NCI-H460 (cell line): ENCODE measurements around the gene DAB2IP. TPM values are rescaled to one million over a fixed set of nuclear protein-coding genes. Genes with fewer than 3 reads are reported as not detected.

Experiments
- DNase-seq: peaks from one replicate; pipeline ENCODE4 v3.0.0-alpha.2; 2016; ENCODE audit warnings: low read depth; ENCODE audit errors: extremely low read depth
- total RNA-seq: library from RNA; depleted of rRNA; stranded (reverse); fragments of >200 nt; shearing (Covaris generic); gene quantifications from 2 replicates; pipeline ENCODE4 v1.2.3, GENCODE V29; 2014

The DAB2IP gene
- total RNA-seq, 1 experiment from 2014 or later: 3.8 TPM

DNA sequence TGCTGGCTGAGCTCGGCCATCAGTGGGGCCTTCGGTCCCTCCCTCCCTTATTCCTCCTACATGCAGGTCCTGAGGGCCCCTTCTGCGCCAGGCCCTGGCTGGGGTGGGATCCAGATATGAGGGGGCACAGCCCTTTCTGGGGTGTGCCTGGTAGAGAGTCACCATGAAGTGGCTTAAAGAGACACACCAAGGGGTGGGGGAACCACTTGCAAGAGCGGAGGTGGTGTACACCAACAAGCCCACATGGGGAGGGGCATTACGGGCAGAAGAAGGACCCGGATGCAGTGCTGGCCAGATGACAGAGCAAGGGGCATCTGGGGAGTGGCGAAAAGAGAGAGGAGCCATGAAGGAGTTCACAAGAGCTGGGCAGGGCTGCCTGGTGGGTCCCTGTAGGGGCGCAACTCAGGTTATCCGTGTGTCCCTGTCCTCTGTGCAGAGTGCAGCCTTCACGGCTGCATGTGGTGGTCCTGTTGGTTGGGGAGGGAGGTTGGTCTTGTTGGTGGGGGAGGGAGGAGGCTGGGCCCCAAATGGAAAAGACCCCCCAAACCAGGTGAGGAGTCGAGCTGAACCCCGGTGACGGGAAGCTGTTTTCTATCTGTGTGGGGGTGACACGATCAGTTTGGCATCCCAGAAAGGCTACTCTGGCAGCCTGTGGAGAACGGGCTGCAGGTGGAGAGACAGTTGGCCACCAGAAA lies 158.1 kb downstream of the DAB2IP start:
- DNase-seq: no peak

DNA sequence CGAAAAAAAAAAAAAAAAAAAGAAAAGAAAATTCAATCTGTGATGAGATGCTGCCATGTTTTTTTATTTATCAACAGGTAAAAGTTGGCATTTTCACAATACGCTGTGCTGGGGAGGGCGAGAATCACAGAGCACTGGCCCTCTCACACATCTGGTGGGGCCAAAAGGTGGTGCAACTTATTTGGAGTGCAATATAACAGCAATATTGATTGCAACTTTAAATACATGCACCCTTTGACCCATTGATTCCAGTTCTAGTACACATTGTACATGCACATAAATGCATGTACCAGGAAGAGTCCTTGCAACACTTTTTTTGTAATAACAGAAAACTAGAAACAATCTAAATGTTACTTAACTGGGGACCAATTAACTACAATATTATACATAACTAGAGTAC lies 159.1 kb downstream of the DAB2IP start:
- no peak for DNase-seq

DNA sequence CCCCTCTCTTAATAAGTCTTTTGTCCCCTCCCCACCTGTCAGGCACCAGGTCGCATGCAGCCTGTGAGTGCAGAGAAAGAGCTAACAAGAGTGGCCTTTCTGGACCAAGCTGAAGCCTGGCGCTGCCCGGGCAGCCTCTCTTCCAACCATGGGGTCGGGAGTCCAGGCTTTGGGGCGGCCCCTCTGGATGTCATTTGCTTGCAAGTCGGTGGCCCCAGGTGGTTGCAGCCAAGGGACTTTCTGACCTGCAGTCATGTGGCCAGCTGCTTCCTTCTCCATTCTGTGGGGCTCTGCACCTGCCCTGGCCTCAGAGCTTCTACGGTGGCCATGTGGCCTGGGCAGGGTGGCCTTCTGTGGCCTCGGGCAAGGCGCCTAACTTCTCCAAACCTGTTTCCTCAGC lies 159.7 kb downstream of the DAB2IP start:
- DNase-seq: no peak

DNA sequence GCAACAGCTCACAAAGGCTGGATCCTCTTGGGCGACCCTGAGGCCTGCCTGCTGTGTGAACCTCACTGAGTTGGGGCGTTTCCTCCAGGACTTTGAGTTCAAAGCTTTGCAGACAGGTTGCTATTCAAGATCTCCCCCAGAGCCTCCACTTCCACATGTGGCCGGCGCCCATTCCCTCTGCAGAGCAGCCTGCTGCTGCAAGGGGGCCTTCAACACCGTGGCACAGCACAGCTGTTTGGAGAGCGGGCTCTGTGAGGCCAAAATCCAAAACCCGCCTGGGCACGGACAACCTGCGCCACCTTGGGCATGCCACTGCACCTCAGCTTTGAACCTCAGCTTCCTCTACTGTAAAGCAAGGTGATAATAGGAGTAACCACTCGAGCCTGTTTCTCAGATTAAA lies 160.3 kb downstream of the DAB2IP start:
- no peak for DNase-seq

DNA sequence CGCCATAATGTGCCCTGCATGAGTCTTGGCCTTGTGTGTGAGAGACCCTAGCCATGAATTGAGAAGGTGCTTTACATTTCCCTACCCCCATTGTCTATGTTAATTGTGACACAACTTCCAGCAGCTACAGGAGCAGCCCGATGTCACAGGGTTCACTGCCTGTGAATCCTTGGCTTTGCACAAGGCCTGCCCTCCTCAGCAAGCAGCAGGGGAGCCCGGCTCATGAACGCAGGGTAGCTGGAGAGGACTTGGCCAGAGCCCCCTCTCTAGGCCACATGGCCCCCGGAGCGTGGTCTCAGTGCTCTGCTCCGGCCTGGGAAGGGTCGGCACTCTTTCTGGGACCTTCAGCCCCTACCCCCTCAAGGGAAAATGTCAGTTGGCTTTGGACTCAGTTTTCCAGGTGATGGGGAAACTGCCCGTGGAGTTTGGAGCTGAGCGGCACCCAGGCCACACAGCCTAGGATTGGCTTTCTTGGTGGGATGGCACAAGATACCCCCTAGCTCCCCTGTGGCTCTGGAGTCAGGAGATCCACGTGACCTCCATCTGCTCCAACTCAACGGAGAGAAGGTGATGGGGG lies 160.8 kb downstream of the DAB2IP start:
- no peak for DNase-seq

DNA sequence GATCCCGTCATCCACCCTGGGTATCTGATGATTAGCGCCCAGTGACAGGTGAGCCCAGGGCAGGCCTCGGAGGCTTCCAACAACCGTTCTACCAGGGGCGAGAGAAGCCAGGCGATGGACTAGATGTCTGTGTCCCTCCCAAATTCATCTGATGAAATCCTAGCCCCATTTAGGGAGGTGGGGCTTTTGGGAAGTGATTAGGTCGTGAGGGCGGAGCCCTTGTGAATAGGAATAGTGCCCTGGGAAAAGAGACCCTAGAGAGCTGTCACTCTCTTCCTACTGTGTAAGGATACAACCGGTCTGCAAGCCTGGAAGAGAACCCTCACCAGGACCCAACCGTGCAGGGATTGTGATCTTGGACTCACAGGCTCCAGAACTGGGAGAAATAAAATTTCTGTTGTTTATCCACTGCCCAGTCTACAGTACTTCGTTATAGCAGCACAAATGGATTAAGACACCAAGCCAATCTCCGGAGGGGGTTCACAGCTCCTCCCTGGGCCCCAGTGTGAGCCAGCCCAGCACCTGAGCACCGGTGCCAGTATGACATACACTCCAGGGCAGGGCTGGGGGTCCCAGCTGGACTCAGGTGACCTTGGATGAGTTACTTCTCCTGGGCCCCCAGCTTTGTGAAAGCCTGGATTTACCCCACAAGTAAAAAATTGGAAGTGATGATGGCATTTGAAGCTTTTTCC lies 162.2 kb downstream of the DAB2IP start:
- no peak for DNase-seq

DNA sequence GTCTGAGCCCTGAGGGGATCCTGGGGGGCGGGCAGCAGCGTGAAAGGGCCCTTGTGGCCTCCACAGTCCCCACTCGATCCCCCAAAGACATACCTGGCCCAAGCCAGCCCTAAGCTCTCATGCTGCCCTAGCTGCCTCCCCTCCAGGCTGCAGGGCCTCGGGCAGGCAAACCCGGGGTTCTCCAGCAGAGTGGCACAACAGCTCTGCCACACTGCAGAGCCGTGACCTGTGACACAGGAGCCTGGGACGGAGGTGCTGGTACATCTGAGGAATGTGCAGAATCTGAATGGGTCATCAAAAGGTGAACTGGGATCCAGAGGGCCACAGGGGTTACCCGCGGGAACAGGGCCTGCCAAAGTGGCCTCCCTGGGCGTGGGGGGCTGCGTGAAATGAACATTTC lies 163.2 kb downstream of the DAB2IP start:
- no peak for DNase-seq

DNA sequence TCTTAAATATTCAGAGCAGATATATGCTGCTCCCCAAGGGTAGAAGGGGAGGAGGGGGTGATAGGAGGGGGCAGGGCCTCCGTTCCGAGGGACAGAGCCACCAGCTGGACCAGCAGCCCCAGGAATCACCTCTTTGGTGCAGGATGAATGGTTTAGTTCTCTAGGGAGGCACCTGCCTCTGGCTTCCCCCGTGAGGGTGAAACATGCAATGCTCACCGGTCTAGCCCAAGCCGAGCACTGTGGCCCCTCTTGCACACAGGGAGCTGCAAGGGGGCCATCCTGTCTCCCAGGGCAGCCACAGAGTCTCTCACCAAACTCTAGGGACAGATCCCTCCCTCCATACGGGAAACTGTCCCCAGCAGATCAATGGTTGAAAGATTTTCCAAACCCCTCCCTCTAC lies 163.7 kb downstream of the DAB2IP start:
- no peak for DNase-seq

DNA sequence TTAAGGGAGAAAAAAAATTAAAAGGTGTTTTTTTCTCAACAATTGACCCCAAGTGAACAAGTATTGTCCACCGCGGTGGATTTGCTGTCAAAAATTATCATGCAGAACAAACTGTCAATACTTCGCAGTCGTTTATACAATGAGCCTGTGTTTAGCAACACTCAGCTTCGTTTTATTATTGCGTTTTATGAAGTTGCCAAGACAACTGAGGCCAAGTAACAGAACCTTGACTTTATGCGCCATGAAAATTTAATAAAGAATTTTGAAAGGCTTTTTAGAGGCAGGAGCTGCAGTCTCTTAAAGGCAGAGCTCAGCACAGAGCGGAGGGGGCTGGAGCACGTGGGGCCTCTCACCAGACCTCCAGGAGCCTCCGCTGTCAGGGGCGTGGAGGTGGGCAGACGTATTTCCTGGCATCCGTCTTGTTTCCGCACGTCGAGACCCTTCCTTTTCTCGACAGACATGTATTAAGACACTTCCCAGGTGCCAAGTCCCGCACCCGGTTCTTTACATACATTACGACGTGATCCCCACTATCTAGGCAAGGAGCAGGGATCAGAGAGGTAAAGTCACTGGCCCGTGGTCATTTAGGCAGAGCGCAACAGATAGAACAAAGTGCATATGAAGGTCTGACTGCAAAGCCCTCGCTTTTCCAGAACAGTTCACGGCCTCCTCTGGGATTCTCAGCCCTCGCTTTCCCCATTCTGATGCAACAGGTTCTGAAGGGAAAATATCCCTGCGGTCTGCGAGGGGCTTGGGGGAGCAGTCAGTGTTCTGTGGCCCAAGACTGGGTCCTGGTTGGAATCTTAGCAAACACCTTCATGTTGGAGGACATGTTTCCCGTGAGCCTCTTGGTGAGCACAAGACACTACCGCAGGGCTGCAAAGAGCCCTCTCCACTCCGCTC lies 164.4 kb downstream of the DAB2IP start:
- no peak for DNase-seq

DNA sequence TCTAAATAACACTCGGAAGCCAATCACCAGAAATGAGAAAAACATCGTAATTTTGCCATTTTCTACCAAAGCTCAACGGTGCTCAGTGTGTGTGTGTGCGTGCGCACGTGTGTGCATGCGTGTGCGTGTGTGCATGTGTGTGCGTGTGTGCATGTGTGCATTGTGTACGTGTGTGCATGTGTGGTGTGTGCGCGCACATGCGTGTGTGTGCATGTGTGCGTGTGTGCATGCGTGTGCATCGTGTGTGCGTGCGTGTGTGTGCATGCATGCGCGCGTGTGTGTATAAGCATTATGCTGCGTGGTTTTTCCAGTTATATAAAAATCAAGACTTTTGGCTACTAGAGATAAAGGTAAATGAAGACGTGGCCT lies 165.0 kb downstream of the DAB2IP start:
- DNase-seq: no peak

DNA sequence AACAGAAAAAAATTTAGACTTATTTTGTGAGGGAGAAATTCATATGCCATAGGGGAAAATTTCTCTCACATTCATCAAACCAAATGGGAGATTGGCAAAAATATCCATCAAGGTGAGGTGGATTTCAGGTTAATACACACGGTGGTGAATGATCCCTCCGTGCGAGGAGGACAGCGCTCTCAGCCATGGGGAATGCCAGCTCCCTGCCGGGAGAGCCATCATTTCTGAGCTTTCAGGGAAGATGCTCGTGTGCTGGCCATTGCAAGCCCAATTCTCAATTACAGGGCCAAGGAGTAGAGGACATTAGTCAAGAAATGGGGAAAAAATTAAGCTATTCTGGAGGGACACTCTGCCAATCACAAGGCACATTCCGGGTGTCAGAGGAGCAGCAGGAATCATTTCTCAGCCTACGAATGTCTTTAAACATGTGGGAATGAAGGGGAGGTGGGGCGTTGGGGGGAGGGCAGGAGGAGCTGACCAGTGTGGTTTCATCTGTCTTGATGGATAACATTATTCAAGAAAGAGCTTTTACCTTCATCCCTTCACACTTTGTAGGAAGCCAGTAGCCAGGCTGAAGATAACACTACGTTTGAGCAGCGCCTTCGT lies 165.5 kb downstream of the DAB2IP start:
- no peak for DNase-seq

DNA sequence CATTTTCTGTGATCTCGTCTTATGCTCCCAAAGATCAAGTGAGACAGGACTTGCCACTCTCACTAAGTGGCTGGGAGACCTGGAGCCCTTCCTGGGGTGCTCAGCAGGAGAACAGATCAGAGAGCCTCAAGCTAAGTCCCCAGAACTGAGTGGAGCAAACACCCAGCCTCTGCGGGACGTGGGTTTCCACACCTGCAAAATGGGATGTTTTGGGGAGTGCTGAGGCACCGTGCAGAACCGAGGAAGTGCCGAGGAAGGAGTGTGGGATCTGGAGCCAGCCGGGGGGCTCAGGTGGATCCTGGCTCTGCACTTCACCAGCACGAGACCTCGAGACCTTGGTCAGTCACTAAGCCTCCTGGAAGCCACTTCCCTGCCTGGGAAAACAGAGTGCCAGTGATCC lies 166.0 kb downstream of the DAB2IP start:
- DNase-seq: no peak

DNA sequence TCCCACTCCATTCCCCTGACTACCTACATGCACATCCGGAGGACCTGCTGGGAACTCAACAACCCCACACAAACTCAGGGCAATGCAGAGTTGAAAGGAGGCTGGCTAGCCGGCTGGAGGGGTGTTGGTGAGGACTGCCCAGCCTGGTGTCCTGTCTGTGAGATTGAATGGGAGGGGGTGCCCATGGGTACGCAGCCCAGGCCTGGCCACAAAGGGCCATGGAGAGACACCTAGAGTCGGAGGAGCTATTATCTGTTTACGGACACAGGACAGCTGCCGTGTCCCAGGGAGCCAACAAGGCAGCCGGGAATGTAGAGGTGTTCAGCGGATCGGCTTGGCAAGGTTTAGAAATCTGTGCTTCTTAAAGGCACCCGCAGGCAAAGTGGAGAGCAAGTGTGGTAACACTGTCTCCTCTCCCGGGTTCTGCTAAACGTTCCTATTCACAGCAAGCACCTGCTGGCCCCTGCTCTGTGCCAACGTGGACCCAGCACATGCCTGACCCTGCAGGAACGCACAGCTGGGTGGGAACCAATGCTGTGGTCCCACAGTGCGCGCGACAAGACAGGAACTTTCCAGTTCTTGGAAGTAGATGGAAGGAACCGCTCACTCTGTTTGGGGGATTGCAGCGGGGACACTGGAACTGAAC lies 166.7 kb downstream of the DAB2IP start:
- DNase-seq: no peak

DNA sequence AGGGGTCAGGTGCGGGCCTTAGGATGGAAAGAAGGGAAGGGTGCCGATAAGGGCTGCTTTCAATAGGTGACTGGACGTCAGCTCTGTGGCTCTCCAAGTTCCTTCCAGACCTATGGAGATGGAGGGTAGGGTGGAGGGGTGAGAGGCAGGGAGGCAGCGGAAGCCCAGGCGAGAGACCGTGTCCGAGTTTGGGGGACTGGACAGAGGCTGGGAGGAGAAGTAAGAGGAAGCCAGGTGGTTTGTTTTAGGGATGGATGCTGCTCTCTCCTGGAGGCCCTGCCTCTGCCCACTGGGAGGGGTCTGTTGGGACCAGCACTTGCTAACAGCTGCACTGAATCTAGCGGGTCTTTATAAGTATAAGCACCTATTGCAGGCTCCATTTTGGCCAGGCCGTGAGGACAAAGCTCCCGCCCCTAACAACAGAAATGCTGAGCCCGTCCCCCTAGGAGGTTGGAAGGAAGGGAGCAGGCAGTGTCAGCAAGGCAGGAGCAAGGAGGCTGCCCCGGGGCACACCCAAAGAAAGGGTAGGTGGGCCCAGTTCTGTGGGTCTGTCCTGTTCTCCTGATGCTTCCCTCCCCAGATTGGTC lies 167.5 kb downstream of the DAB2IP start:
- DNase-seq: no peak

DNA sequence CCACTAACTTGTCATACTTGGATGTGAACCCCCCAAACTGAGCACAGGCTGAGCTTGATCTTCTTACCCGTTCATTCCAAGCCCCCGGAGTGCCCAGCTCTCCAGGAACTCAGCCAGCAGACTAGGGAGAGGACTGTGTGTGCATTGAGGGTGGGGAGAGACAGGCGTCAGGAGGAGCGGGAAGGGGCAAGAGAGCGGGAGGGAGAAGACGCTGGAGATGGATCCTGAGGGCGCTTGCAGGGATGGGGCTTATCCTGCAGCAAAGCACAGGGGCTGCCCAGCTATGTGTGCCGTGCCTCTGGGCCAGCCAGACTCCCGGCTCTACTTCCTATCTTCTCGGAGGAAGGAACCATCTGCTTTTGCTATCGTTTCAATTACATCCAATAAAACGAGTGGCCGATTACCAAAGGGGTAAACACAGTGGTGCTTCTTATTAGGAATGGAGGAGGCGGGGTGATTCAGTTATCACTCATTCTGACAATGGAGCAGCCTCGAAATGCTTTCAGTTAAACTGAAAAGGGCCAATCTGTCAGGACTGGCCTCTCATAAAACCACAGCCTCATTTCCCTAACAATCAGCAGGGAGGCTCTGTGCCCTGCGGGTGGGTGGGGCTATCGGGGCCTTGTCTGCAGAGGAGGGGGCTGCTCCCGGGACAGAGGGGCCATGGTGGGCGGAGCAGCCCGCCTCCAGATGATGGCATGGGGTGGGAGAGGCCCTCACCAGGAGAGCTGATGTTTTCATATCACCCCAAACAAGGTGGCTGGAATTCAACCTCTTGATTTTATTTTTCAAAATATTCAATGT lies 168.2 kb downstream of the DAB2IP start:
- DNase-seq: no peak

DNA sequence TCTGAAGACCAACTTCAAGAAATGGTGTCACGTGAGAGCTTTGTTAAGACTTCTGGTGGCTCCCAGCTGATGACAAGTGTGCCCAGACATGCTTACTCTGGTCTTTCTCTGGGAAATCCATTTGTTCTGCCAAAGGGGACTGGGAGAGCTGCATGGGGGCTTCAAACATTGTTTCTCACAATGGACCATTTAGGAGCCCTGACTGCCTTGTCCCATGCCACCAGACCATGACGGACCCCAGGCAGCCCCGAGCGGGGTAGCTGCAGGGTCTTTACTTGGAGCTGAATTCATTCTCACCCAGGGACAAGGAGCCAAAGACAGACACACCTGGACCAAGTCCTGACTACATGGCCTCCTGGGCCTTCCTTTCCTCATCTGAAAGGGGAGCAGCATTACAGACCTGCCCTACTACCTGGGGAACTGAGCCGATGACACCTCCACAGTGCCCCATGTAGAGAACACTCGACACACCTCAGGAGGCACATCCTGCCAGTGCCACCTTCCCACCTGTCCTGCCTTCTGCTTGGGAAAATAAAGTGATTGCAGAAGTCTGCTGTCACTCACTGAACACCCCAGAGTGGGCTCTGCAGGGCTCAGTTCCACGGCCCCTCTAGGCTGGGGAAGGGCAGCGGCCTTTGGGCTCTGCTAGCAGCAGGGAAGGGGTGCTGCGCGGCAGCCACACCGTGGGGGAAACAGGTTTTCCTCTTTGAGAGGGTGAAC lies 169.0 kb downstream of the DAB2IP start:
- no peak for DNase-seq

DNA sequence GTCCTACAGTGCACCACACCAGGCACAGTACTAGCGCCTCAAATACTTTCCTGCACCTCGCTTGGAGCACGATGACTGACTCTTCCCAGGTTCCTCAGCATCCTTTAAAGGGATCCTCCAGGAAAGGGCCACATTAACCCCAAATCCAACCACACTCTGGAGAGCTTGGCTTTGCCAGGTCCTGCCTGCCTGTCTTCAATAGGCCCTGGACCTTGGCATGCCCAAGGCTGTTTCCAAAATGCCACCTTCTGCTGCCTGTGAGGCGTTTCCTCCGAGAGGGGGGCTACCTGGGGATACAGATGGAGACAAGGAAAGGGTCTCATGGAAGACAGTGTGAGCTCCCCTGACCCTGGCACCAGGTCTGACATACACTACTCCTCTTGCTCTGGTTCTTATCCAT lies 169.9 kb downstream of the DAB2IP start:
- DNase-seq: no peak
